ENCODE measurements around the gene C19orf33. TPM values are rescaled to one million over a fixed set of nuclear protein-coding genes. Genes with fewer than 3 reads are reported as not detected.

Gene C19orf33
- total and polyA plus RNA-seq, 2 experiments from 2014 or later = 58.9 to 72.2 TPM

- TF ChIP-seq ZNF462 (CRISPR knock-in tag; IDR thresholded peaks at IDR 0.05) (no peak), REST (IDR thresholded peaks at IDR 0.05; ENCODE audit: unreplicated experiment) (no peak), STAT1 (IDR thresholded peaks at IDR 0.05; ENCODE audit: unreplicated experiment) (no peak), EZH2phosphoT487 (IDR thresholded peaks at IDR 0.05; ENCODE audit: unreplicated experiment) (no peak), POLR2AphosphoS5 (IDR thresholded peaks at IDR 0.05; ENCODE audit: low read depth) (no peak), NANOG (IDR thresholded peaks at IDR 0.05; ENCODE audit: borderline replicate concordance) (no peak), EZH2 (IDR thresholded peaks at IDR 0.05; ENCODE audit: low read depth, unreplicated experiment) (no peak), CREB1 (CRISPR knock-in tag; IDR thresholded peaks at IDR 0.05; ENCODE audit: low read depth) (no peak), JUNB (IDR thresholded peaks at IDR 0.05; ENCODE audit: unreplicated experiment) (no peak), CTCF (conservative IDR thresholded peaks at IDR 0.05; ENCODE audit: low read depth in 2 of 2) (no peak), ZNF114 (CRISPR knock-in tag; IDR thresholded peaks at IDR 0.05) (no peak), ZNF331 (CRISPR knock-in tag; IDR thresholded peaks at IDR 0.05; ENCODE audit: low read depth) (no peak)
Measured at GRCh38 chr19:38284422-38284821, 19.6 kb upstream of the C19orf33 start (continued).

All from GM23338 (cell line).